Activated T-cell treated with anti-CD3 and anti-CD28 coated beads, Interleukin-2, amount 50 U/mL, for 48 hours (primary cell): Measurements from ENCODE around the gene MAP3K5.
A peak's percentile ranks its signal among the peaks of the same experiment; 100 is the strongest.
"Not testable (repeated sequence)": the region's sequence is repeated elsewhere in the genome, so short reads cannot be mapped to it uniquely, and the experiment has no call there.

Source experiments
- DNase-seq, 2 experiments: peaks; one replicate each; pipeline ENCODE4 v3.0.0-alpha.2; 2020

The MAP3K5 gene

GRCh38 chr6:136792095-136792409, 225 bp downstream of the MAP3K5 start:
- no peak for DNase-seq

- DNase-seq = peak; percentile 65 to 67
These were observed 782 bp downstream of the MAP3K5 start for GRCh38 chr6:136791296-136792094.

GRCh38 chr6:136790411-136791295, 1.6 kb downstream of the MAP3K5 start:
- DNase-seq = no peak

- not testable (repeated sequence) for DNase-seq
These were observed 2.8 kb downstream of the MAP3K5 start for GRCh38 chr6:136789440-136789839.

GRCh38 chr6:136788069-136788902, 4.0 kb downstream of the MAP3K5 start:
- no peak for DNase-seq

- no peak for DNase-seq
These were observed 4.6 kb downstream of the MAP3K5 start for GRCh38 chr6:136787726-136788068.

GRCh38 chr6:136786658-136787057, 5.6 kb downstream of the MAP3K5 start:
- no peak for DNase-seq

- DNase-seq = peak; percentile 51 to 61
These were observed 7.1 kb downstream of the MAP3K5 start for GRCh38 chr6:136784910-136785746.

GRCh38 chr6:136784271-136784664, 8.0 kb downstream of the MAP3K5 start:
- no peak for DNase-seq

- DNase-seq = no peak
These were observed 8.6 kb downstream of the MAP3K5 start for GRCh38 chr6:136783495-136784270.

- DNase-seq = no peak
These were observed 9.3 kb downstream of the MAP3K5 start for GRCh38 chr6:136783021-136783420.

- DNase-seq = no peak
These were observed 10.1 kb downstream of the MAP3K5 start for GRCh38 chr6:136782021-136782770.

- no peak for DNase-seq
These were observed 11.3 kb downstream of the MAP3K5 start for GRCh38 chr6:136780972-136781371.

GRCh38 chr6:136779682-136780081, 12.6 kb downstream of the MAP3K5 start:
- DNase-seq = no peak

GRCh38 chr6:136777651-136778050, 14.6 kb downstream of the MAP3K5 start:
- no peak for DNase-seq

- no peak for DNase-seq
These were observed 16.7 kb downstream of the MAP3K5 start for GRCh38 chr6:136775548-136775947.

GRCh38 chr6:136775081-136775480, 17.2 kb downstream of the MAP3K5 start:
- DNase-seq = no peak

GRCh38 chr6:136774228-136775041, 17.8 kb downstream of the MAP3K5 start:
- no peak for DNase-seq

GRCh38 chr6:136773473-136773796, 18.8 kb downstream of the MAP3K5 start:
- DNase-seq = no peak
